SJCRH30 (cell line): ENCODE data around the gene EGFR. TPM values are rescaled to one million over a fixed set of nuclear protein-coding genes. Genes with fewer than 3 reads are reported as not detected.

Source experiments
- DNase-seq, 2 experiments: peaks; one replicate each; pipeline ENCODE4 v3.0.0-alpha.2; 2015 to 2020
- H3K27ac ChIP-seq: fragments of 250-450 bp; sonication (Bioruptor Pico); 2 replicates; pipeline ENCODE4 v1.5.1; 2020; ENCODE audit warnings: mild to moderate bottlenecking, moderate library complexity
- H3K27me3 ChIP-seq: fragments of 250-450 bp; sonication (Bioruptor Pico); 2 replicates; pipeline ENCODE4 v1.5.1; 2020; ENCODE audit warnings: mild to moderate bottlenecking, moderate library complexity
- H3K36me3 ChIP-seq: fragments of 250-450 bp; sonication (Bioruptor Pico); 2 replicates; pipeline ENCODE4 v1.5.1; 2020; ENCODE audit warnings: mild to moderate bottlenecking, moderate library complexity
- H3K4me1 ChIP-seq: fragments of 250-450 bp; sonication (Bioruptor Pico); 2 replicates; pipeline ENCODE4 v1.5.1; 2020; ENCODE audit warnings: mild to moderate bottlenecking, moderate library complexity
- H3K4me3 ChIP-seq: fragments of 250-450 bp; sonication (Bioruptor Pico); 2 replicates; pipeline ENCODE4 v1.5.1; 2020; ENCODE audit warnings: mild to moderate bottlenecking, moderate library complexity
- H3K9me3 ChIP-seq: fragments of 250-450 bp; sonication (Bioruptor Pico); replicated peaks from 2 replicates; pipeline ENCODE4 v1.5.1; 2020; ENCODE audit warnings: mild to moderate bottlenecking, moderate library complexity
- total RNA-seq: library from RNA; depleted of rRNA; stranded (reverse); fragments of >200 nt; shearing (Covaris generic); gene quantifications from 2 replicates; pipeline ENCODE4 v1.2.3, GENCODE V29; 2014

Gene EGFR
- total RNA-seq, 1 experiment from 2014 or later: 8.3 TPM

DNA sequence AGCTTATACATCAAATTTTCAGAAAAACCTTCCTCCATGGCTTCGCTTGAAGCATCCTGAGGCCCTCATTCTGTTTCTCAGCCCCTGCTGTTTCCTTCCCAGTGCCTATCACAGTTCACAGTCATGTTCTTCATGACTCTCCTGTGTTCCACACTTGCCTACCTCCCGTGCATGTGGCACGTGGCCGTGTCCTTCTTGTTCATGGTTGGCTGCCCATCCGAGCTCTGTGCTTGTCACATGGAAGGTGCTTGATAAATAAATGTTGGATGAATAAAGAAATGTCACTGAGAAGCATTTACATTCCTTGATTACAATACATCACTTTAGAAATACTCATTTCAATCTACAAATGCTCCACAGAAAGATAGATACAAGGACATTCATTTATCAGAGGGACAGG, 23.7 kb upstream of the EGFR start:
- Histone ChIP-seq H3K27me3 (no peaks in the 10 kb centered on the region), H3K27ac (no peak overlapping the region), H3K4me3 (no peak overlapping the region), H3K4me1 (no peaks in the 10 kb centered on the region), H3K36me3 (no peaks in the 10 kb centered on the region), H3K9me3 (no peaks in the 10 kb centered on the region)
- DNase-seq: no peak

- H3K9me3 ChIP-seq: no peaks in the 10 kb centered on the region
- no peak overlapping the region for H3K27ac ChIP-seq
- DNase-seq: no peak
- H3K27me3 ChIP-seq: no peaks in the 10 kb centered on the region
- H3K36me3 ChIP-seq: no peaks in the 10 kb centered on the region
- H3K4me3 ChIP-seq: no peak overlapping the region
- no peaks in the 10 kb centered on the region for H3K4me1 ChIP-seq
These were observed 23.0 kb upstream of the EGFR start for GRCh38 chr7:54995610-54996363.

DNA sequence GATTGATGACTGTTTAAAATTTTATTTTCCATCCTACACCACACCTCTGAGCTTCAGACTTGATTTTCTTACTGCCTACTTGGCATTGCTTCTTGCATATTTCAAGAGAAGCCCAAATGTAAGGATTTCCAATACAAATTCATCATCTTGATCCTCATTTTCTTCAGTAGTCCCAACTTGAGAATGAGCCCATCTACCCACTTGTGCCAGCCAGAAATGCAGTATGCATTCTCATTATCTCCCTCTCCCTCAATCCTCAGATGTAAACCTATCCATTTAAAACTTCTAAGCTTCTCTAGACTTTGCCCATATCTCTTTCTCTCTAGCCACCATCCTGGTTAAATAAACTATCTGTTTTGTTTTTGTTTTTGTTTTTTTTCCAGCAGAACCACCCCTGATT, 22.4 kb upstream of the EGFR start:
- H3K27ac ChIP-seq: no peak overlapping the region

DNA sequence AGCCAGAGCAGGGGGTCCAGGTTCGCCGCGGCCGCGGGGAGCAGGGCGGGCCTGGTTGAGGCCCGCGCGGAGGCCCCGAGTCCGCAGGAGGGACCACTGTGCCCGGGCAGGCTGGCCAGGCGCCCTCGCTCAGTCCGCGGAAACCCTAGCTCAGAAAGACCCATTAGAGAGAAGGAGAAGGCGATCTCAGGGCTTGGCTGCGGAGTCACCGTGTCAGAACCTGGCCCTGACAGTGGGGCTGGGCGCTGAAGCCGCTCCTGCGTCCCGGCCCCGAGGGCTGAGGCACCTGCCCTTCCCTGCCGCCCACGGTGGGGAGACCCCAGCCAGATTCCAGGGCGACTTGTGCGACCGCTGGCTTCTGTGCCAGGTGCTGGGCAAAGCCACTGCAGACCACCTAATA, 14.2 kb upstream of the EGFR start:
- H3K9me3 ChIP-seq: no peaks in the 10 kb centered on the region
- no peak overlapping the region for H3K27ac ChIP-seq
- no peaks in the 10 kb centered on the region for H3K4me1 ChIP-seq
- no peak for DNase-seq
- no peak overlapping the region for H3K4me3 ChIP-seq
- H3K36me3 ChIP-seq: no peaks in the 10 kb centered on the region
- H3K27me3 ChIP-seq: no peaks in the 10 kb centered on the region

More for the DNA sequence above, 22.4 kb upstream of the EGFR start:
- Histone ChIP-seq H3K36me3 (no peaks in the 10 kb centered on the region), H3K9me3 (no peaks in the 10 kb centered on the region), H3K4me3 (no peak overlapping the region), H3K27me3 (no peaks in the 10 kb centered on the region), H3K4me1 (no peaks in the 10 kb centered on the region)
- DNase-seq: no peak

- Histone ChIP-seq H3K4me1 (no peaks in the 10 kb centered on the region), H3K27ac (no peak overlapping the region), H3K36me3 (no peaks in the 10 kb centered on the region), H3K9me3 (no peaks in the 10 kb centered on the region), H3K4me3 (no peak overlapping the region), H3K27me3 (no peaks in the 10 kb centered on the region)
- no peak for DNase-seq
These were observed 13.5 kb upstream of the EGFR start for GRCh38 chr7:55005241-55005851.

DNA sequence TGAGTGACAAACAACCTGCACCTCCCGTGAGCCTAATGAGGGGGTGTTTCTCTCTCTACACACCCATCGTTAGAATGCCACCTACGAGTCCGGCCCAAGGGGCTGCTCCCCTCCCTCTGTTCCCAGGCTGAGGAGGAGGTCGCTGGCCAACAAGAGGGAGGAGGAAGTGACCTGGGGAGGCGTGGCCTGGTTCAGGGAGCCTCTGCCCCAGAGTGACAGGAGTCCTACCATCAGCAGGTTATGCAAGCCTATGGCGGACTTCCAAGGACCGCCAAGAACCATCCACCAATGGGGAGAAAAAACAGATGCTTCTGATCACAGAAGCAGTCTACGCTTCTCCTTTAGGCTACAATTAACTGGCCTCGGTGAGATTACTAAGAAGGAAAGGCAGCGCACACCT, 12.3 kb upstream of the EGFR start:
- no peaks in the 10 kb centered on the region for H3K4me1 ChIP-seq
- no peaks in the 10 kb centered on the region for H3K36me3 ChIP-seq
- DNase-seq: no peak
- no peak overlapping the region for H3K4me3 ChIP-seq
- no peaks in the 10 kb centered on the region for H3K27me3 ChIP-seq
- H3K9me3 ChIP-seq: no peaks in the 10 kb centered on the region
- no peak overlapping the region for H3K27ac ChIP-seq

DNA sequence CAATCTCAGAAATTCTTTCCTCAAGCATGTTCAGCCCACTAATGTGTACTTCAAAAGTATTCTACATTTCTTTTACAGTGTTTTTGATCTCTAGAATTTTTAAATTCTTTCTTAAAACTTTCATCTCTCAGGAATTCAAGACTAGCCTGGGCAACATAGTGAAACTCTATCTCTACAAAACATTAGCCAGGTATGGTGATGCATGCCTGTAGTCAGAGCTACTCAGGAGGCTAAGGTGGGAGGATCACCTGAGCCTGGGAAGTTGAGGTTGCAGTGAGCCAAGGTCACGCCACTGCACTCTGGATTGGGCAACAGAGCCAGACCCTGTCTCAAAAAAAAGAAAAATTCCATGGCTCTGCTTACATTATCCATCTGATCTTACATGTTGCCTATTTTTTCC, 5.0 kb upstream of the EGFR start:
- no peak for DNase-seq
- Histone ChIP-seq H3K27me3 (no peaks in the 10 kb centered on the region), H3K4me3 (no peak overlapping the region), H3K4me1 (no peaks in the 10 kb centered on the region), H3K36me3 (no peaks in the 10 kb centered on the region), H3K27ac (no peak overlapping the region), H3K9me3 (0 out of 2 replicates have a peak, but pooled peaks cover 3% of the 10 kb centered on the region)

GRCh38 chr7:55016061-55016745, 2.6 kb upstream of the EGFR start:
- Histone ChIP-seq H3K9me3 (0 out of 2 replicates have a peak, but pooled peaks cover 3% of the 10 kb centered on the region), H3K27me3 (no peaks in the 10 kb centered on the region), H3K36me3 (no peaks in the 10 kb centered on the region), H3K27ac (no peak overlapping the region), H3K4me3 (no peak overlapping the region), H3K4me1 (no peaks in the 10 kb centered on the region)
- no peak for DNase-seq

- no peaks in the 10 kb centered on the region for H3K4me1 ChIP-seq
- H3K27me3 ChIP-seq: no peaks in the 10 kb centered on the region
- no peak for DNase-seq
- no peaks in the 10 kb centered on the region for H3K36me3 ChIP-seq
- H3K9me3 ChIP-seq: 0 out of 2 replicates have a peak, but pooled peaks cover 3% of the 10 kb centered on the region
- no peak overlapping the region for H3K4me3 ChIP-seq
- H3K27ac ChIP-seq: no peak overlapping the region
These were observed 2.1 kb upstream of the EGFR start for GRCh38 chr7:55016746-55017090.

DNA sequence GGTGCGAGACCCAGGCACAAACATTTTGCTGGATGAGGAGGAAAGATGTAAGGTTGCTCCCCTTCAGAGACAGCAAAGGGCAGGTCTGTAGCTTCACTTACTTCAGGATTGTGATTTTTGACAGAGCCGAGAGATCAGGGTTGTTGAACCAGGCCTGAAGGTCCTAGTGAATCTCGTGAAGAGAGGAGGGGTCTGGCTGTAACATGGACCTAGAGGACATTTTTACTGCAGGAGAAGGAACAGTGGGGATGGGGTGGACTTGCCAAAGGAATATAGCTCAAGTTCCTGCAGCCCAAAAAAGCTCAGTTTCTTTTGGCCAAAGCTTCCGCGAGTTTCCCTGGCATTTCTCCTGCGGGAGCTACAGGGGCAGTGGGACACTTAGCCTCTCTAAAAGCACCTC, 976 bp upstream of the EGFR start:
- no peak for DNase-seq
- Histone ChIP-seq H3K4me3 (no peak overlapping the region), H3K27me3 (no peaks in the 10 kb centered on the region)

DNA sequence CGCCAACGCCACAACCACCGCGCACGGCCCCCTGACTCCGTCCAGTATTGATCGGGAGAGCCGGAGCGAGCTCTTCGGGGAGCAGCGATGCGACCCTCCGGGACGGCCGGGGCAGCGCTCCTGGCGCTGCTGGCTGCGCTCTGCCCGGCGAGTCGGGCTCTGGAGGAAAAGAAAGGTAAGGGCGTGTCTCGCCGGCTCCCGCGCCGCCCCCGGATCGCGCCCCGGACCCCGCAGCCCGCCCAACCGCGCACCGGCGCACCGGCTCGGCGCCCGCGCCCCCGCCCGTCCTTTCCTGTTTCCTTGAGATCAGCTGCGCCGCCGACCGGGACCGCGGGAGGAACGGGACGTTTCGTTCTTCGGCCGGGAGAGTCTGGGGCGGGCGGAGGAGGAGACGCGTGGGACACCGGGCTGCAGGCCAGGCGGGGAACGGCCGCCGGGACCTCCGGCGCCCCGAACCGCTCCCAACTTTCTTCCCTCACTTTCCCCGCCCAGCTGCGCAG, 424 bp downstream of the EGFR start:
- H3K27me3 ChIP-seq: no peaks in the 10 kb centered on the region
- H3K27ac ChIP-seq: no peak overlapping the region
- peak in 1 of 2 experiments; percentile 22 for DNase-seq
- H3K4me1 ChIP-seq: no peaks in the 10 kb centered on the region
- peak overlapping the region; percentile 69 for H3K4me3 ChIP-seq
- H3K9me3 ChIP-seq: no peaks in the 10 kb centered on the region
- H3K36me3 ChIP-seq: no peaks in the 10 kb centered on the region

More for the DNA sequence above, 976 bp upstream of the EGFR start:
- Histone ChIP-seq H3K9me3 (0 out of 2 replicates have a peak, but pooled peaks cover 3% of the 10 kb centered on the region), H3K4me1 (no peaks in the 10 kb centered on the region), H3K27ac (no peak overlapping the region), H3K36me3 (no peaks in the 10 kb centered on the region)

DNA sequence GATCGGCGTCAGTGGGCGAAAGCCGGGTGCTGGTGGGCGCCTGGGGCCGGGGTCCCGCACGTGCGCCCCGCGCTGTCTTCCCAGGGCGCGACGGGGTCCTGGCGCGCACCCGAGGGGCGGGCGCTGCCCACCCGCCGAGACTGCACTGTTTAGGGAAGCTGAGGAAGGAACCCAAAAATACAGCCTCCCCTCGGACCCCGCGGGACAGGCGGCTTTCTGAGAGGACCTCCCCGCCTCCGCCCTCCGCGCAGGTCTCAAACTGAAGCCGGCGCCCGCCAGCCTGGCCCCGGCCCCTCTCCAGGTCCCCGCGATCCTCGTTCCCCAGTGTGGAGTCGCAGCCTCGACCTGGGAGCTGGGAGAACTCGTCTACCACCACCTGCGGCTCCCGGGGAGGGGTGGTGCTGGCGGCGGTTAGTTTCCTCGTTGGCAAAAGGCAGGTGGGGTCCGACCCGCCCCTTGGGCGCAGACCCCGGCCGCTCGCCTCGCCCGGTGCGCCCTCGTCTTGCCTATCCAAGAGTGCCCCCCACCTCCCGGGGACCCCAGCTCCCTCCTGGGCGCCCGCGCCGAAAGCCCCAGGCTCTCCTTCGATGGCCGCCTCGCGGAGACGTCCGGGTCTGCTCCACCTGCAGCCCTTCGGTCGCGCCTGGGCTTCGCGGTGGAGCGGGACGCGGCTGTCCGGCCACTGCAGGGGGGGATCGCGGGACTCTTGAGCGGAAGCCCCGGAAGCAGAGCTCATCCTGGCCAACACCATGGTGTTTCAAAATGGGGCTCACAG, 1.1 kb downstream of the EGFR start:
- no peak overlapping the region for H3K27ac ChIP-seq
- peak overlapping the region; percentile 69 for H3K4me3 ChIP-seq
- H3K4me1 ChIP-seq: no peaks in the 10 kb centered on the region
- H3K9me3 ChIP-seq: no peaks in the 10 kb centered on the region
- H3K36me3 ChIP-seq: no peaks in the 10 kb centered on the region
- H3K27me3 ChIP-seq: no peaks in the 10 kb centered on the region
- no peak for DNase-seq

- Histone ChIP-seq H3K9me3 (no peaks in the 10 kb centered on the region), H3K36me3 (no peaks in the 10 kb centered on the region), H3K4me3 (no peak overlapping the region), H3K4me1 (no peaks in the 10 kb centered on the region), H3K27me3 (no peaks in the 10 kb centered on the region), H3K27ac (no peak overlapping the region)
- no peak for DNase-seq
These were observed 1.7 kb downstream of the EGFR start for GRCh38 chr7:55020466-55020871.

DNA sequence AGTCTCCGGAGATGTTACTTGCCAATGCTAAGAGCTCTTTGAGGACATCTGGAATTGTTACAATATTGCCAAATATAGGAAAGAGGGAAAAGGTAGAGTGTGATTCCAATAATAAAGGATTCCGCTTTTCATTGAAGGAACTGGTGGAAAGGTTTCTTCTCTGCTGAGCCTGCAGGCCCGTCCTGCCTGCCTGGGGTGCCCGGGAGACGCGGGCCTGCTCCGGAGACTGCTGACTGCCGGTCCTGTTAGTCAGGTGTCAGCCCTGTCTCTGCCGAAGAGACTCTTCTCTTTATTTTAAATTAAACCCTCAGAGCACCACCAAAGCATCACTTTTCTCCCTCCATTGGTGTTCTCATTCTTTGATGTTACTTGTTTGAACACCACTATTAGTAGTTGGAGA, 2.2 kb downstream of the EGFR start:
- no peaks in the 10 kb centered on the region for H3K27me3 ChIP-seq
- H3K27ac ChIP-seq: no peak overlapping the region
- H3K36me3 ChIP-seq: no peaks in the 10 kb centered on the region
- H3K4me3 ChIP-seq: no peak overlapping the region
- no peaks in the 10 kb centered on the region for H3K9me3 ChIP-seq
- H3K4me1 ChIP-seq: no peaks in the 10 kb centered on the region
- no peak for DNase-seq
